Measurements from ENCODE around the gene MAPK10. TPM values are rescaled to one million over a fixed set of nuclear protein-coding genes. Genes with fewer than 3 reads are reported as not detected.

MAPK10 gene
- total and polyA plus RNA-seq, 4 donors: 0.82 to 3.6 (median 2.3) TPM

- H3K9ac ChIP-seq (ENCODE audit: low read depth in 1 of 2, low read length in 2 of 2): no peak overlapping the region
- H3K9me3 ChIP-seq (ENCODE audit: control insufficient read depth in 4 of 4, low read length in 3 of 4): no peaks in the 10 kb centered on the region
- DNase-seq (ENCODE audit: low spot score): no peak
- no peak overlapping the region for H3K4me3 ChIP-seq (ENCODE audit: low read depth in 1 of 3, low read length in 3 of 3)
- H3K27me3 ChIP-seq (ENCODE audit: control insufficient read depth in 4 of 4, insufficient read depth in 4 of 4, low read length in 3 of 4): no peaks in the 10 kb centered on the region
- no peaks in the 10 kb centered on the region for H3K36me3 ChIP-seq (ENCODE audit: control insufficient read depth in 4 of 4, insufficient read depth in 3 of 4, low read depth in 1 of 4, low read length in 3 of 4)
- 75% methylated on average over 6 of the region's 6 CpGs for WGBS
- no peak overlapping the region for H3K27ac ChIP-seq (ENCODE audit: low read depth in 1 of 2, low read length in 2 of 2)
- no peak for TF ChIP-seq HNF4G (IDR thresholded peaks at IDR 0.05)
- TF ChIP-seq EGR1 (IDR thresholded peaks at IDR 0.05; ENCODE audit: low read depth in 2 of 2): no peak
- TF ChIP-seq RXRA (IDR thresholded peaks at IDR 0.05): no peak
- no peak for TF ChIP-seq MAX (IDR thresholded peaks at IDR 0.05)
- TF ChIP-seq NR2F2 (IDR thresholded peaks at IDR 0.05): no peak
- TF ChIP-seq ZBTB33 (IDR thresholded peaks at IDR 0.05): no peak
- no peak for TF ChIP-seq CTCF (IDR thresholded peaks at IDR 0.05; ENCODE audit: low read depth, low read length, missing input control)
- no peak for TF ChIP-seq GABPA (IDR thresholded peaks at IDR 0.05 in 1 of 2, conservative IDR thresholded peaks at IDR 0.05 in 1 of 2)
- TF ChIP-seq ATF3 (IDR thresholded peaks at IDR 0.05): no peak
- no peak for TF ChIP-seq FOXA1 (IDR thresholded peaks at IDR 0.05)
- TF ChIP-seq REST (IDR thresholded peaks at IDR 0.05): no peak
- no peak for TF ChIP-seq RAD21 (IDR thresholded peaks at IDR 0.05)
- TF ChIP-seq SP1 (IDR thresholded peaks at IDR 0.05): no peak
- TF ChIP-seq HNF4A (conservative IDR thresholded peaks at IDR 0.05): no peak
- TF ChIP-seq JUND (IDR thresholded peaks at IDR 0.05): no peak
- no peak for TF ChIP-seq YY1 (IDR thresholded peaks at IDR 0.05)
- no peak for TF ChIP-seq FOXA2 (IDR thresholded peaks at IDR 0.05)
- no peaks in the 10 kb centered on the region for H3K4me1 ChIP-seq (ENCODE audit: control insufficient read depth in 4 of 4, insufficient read depth in 4 of 4, low read length in 3 of 4)
Observed at GRCh38 chr4:86296865-86297264, 63.0 kb downstream of the MAPK10 start.

GRCh38 chr4:86294883-86295282 lies 65.0 kb downstream of the MAPK10 start:
- Histone ChIP-seq H3K9ac (ENCODE audit: low read depth in 1 of 2, low read length in 2 of 2) (no peak overlapping the region), H3K36me3 (ENCODE audit: control insufficient read depth in 4 of 4, insufficient read depth in 3 of 4, low read depth in 1 of 4, low read length in 3 of 4) (no peaks in the 10 kb centered on the region), H3K4me3 (ENCODE audit: low read depth in 1 of 3, low read length in 3 of 3) (no peak overlapping the region), H3K4me1 (ENCODE audit: control insufficient read depth in 4 of 4, insufficient read depth in 4 of 4, low read length in 3 of 4) (no peaks in the 10 kb centered on the region), H3K27ac (ENCODE audit: low read depth in 1 of 2, low read length in 2 of 2) (no peak overlapping the region), H3K9me3 (ENCODE audit: control insufficient read depth in 4 of 4, low read length in 3 of 4) (no peaks in the 10 kb centered on the region), H3K27me3 (ENCODE audit: control insufficient read depth in 4 of 4, insufficient read depth in 4 of 4, low read length in 3 of 4) (no peaks in the 10 kb centered on the region)
- DNase-seq (ENCODE audit: low spot score): no peak
- 89% methylated on average over 11 of the region's 11 CpGs for WGBS
- TF ChIP-seq SP1 (IDR thresholded peaks at IDR 0.05): no peak
- no peak for TF ChIP-seq GABPA (IDR thresholded peaks at IDR 0.05 in 1 of 2, conservative IDR thresholded peaks at IDR 0.05 in 1 of 2)
- no peak for TF ChIP-seq YY1 (IDR thresholded peaks at IDR 0.05)
- TF ChIP-seq REST (IDR thresholded peaks at IDR 0.05): no peak
- no peak for TF ChIP-seq FOXA1 (IDR thresholded peaks at IDR 0.05)
- TF ChIP-seq JUND (IDR thresholded peaks at IDR 0.05): no peak
- TF ChIP-seq RXRA (IDR thresholded peaks at IDR 0.05): no peak
- no peak for TF ChIP-seq HNF4G (IDR thresholded peaks at IDR 0.05)
- no peak for TF ChIP-seq CTCF (IDR thresholded peaks at IDR 0.05; ENCODE audit: low read depth, low read length, missing input control)
- no peak for TF ChIP-seq FOXA2 (IDR thresholded peaks at IDR 0.05)
- TF ChIP-seq ATF3 (IDR thresholded peaks at IDR 0.05): no peak

Data from liver (tissue), 9 donors.